ENCODE measurements around the gene CHD6. TPM values are rescaled to one million over a fixed set of nuclear protein-coding genes. Genes with fewer than 3 reads are reported as not detected.

CHD6 gene
- total RNA-seq, 1 experiment from 2014 or later = 51.1 TPM

DNA sequence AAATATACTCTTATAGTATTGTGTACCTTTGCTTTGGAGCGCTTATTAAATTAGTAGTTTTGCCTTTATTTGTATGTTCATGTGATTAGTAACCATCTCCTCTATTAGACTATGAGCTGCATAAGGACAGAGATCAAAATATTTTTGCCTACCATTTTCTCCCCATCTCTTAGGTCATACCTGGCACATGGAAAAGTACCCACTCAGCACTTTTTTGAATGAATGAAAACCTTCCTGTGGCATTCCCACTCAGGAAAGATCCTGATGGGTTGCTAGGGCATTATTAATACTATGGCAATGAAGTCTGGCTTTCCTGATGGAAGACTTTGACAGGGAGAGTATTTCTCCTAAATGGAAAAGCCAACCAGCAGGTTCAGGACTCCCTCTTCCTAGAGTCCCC is 20.3 kb upstream of the CHD6 start:
- POLR2A ChIA-PET (ENCODE audit: unreplicated experiment) = no interaction called here

DNA sequence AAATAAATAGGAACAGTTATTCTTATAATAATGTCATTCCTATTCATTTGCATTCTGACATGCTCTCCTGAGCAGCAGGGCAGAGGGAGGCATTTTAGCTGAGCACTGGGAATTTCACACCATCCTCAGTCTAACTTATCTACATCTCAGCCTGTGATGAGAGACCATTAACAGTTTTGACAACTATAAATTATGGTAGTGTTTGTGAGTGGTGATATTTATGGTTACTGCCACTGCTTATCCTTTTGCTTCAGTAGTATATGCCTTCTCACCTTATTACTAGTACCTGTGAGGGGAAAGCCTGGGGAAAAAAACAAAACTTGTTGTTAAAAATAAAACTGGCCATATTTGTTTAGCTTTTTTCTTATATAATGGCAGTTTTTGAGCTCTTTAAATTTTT is 17.0 kb upstream of the CHD6 start:
- Histone ChIP-seq H3K27ac (no peak overlapping the region), H3K79me2 (ENCODE audit: low read depth) (no peaks in the 10 kb centered on the region), H3K4me2 (no peak overlapping the region), H4K20me1 (ENCODE audit: insufficient read depth) (no peaks in the 10 kb centered on the region), H3K9me3 (ENCODE audit: insufficient read depth, low read depth) (no peaks in the 10 kb centered on the region), H3K9me2 (ENCODE audit: insufficient read depth) (no peaks in the 10 kb centered on the region), H3K4me3 (no peak overlapping the region), H3K36me3 (ENCODE audit: low read depth) (no peaks in the 10 kb centered on the region), H3F3A (ENCODE audit: insufficient read depth, low read depth) (no peaks in the 10 kb centered on the region), H2AFZ (no peak overlapping the region), H3K27me3 (ENCODE audit: insufficient read depth, low read depth) (peaks cover 44% of the 10 kb centered on the region), H3K4me1 (replicated peaks; ENCODE audit: insufficient read depth) (no peaks in the 10 kb centered on the region)
- ChIA-PET CTCF (no interaction called here), POLR2A (ENCODE audit: unreplicated experiment) (interaction anchor here (0.6 kb wide), 1 partner anchor 10 kb away, joined by 3 read pairs; no protein-coding TSS in a partner anchor)
- TF ChIP-seq EZH2 (IDR thresholded peaks at IDR 0.05; ENCODE audit: low read depth) = no peak
- TF ChIP-seq, protein P1, sequence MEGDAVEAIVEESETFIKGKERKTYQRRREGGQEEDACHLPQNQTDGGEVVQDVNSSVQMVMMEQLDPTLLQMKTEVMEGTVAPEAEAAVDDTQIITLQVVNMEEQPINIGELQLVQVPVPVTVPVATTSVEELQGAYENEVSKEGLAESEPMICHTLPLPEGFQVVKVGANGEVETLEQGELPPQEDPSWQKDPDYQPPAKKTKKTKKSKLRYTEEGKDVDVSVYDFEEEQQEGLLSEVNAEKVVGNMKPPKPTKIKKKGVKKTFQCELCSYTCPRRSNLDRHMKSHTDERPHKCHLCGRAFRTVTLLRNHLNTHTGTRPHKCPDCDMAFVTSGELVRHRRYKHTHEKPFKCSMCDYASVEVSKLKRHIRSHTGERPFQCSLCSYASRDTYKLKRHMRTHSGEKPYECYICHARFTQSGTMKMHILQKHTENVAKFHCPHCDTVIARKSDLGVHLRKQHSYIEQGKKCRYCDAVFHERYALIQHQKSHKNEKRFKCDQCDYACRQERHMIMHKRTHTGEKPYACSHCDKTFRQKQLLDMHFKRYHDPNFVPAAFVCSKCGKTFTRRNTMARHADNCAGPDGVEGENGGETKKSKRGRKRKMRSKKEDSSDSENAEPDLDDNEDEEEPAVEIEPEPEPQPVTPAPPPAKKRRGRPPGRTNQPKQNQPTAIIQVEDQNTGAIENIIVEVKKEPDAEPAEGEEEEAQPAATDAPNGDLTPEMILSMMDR (conservative IDR thresholded peaks at IDR 0.05) = no peak
- intact Hi-C loops (cut with micrococcal nuclease; ENCODE audit: unreplicated experiment) = no loop called here
- BruUV-seq (replicated peaks) = no TSS peak
- no peak for DNase-seq

More for the DNA sequence above, 20.3 kb upstream of the CHD6 start:
- DNase-seq = no peak
- no peak overlapping the region for H3K4me2 ChIP-seq
- no peaks in the 10 kb centered on the region for H3K36me3 ChIP-seq (ENCODE audit: low read depth)
- no peaks in the 10 kb centered on the region for H4K20me1 ChIP-seq (ENCODE audit: insufficient read depth)
- H2AFZ ChIP-seq = no peak overlapping the region
- no peak overlapping the region for H3K27ac ChIP-seq
- no peaks in the 10 kb centered on the region for H3K9me2 ChIP-seq (ENCODE audit: insufficient read depth)
- no peaks in the 10 kb centered on the region for H3F3A ChIP-seq (ENCODE audit: insufficient read depth, low read depth)
- no peaks in the 10 kb centered on the region for H3K79me2 ChIP-seq (ENCODE audit: low read depth)
- intact Hi-C loops (cut with micrococcal nuclease; ENCODE audit: unreplicated experiment) = no loop called here
- H3K27me3 ChIP-seq (ENCODE audit: insufficient read depth, low read depth) = peaks cover 44% of the 10 kb centered on the region
- H3K4me3 ChIP-seq = no peak overlapping the region
- BruUV-seq (replicated peaks) = no TSS peak
- CTCF ChIA-PET = no interaction called here
- H3K9me3 ChIP-seq (ENCODE audit: insufficient read depth, low read depth) = no peaks in the 10 kb centered on the region
- TF ChIP-seq EZH2 (IDR thresholded peaks at IDR 0.05; ENCODE audit: low read depth) = no peak
- TF ChIP-seq, protein P1 (conservative IDR thresholded peaks at IDR 0.05) = no peak
- H3K4me1 ChIP-seq (replicated peaks; ENCODE audit: insufficient read depth) = peaks cover 6% of the 10 kb centered on the region

DNA sequence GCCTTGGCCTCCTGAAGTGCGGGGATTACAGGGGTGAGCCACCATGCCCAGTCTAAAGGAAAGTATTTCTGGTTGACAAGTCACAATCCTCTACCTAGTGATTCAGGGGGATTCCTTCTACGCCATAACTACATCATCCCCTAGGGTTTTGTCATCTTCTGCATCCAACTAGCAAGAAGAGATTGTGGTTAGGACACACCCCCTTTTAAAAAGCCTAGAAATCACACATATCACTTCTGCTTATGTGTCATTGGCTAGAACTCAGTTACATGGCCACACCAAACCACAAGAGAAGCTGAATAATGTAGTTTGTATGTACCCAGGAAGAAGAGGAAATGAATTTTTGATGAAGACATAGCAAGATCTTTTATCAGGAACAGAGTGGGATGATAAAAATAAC is 14.7 kb upstream of the CHD6 start:
- intact Hi-C loops (cut with micrococcal nuclease; ENCODE audit: unreplicated experiment) = no loop called here

More for the DNA sequence above, 14.7 kb upstream of the CHD6 start:
- peaks cover 35% of the 10 kb centered on the region for H3K27me3 ChIP-seq (ENCODE audit: insufficient read depth, low read depth)
- no peaks in the 10 kb centered on the region for H3K9me3 ChIP-seq (ENCODE audit: insufficient read depth, low read depth)
- H3F3A ChIP-seq (ENCODE audit: insufficient read depth, low read depth) = no peaks in the 10 kb centered on the region
- H4K20me1 ChIP-seq (ENCODE audit: insufficient read depth) = no peaks in the 10 kb centered on the region
- no peaks in the 10 kb centered on the region for H3K9me2 ChIP-seq (ENCODE audit: insufficient read depth)
- no peak overlapping the region for H2AFZ ChIP-seq
- no peaks in the 10 kb centered on the region for H3K4me1 ChIP-seq (replicated peaks; ENCODE audit: insufficient read depth)
- no peak overlapping the region for H3K4me3 ChIP-seq
- no TSS peak for BruUV-seq (replicated peaks)
- TF ChIP-seq, protein P1 (conservative IDR thresholded peaks at IDR 0.05) = no peak
- TF ChIP-seq EZH2 (IDR thresholded peaks at IDR 0.05; ENCODE audit: low read depth) = no peak
- CTCF ChIA-PET = no interaction called here
- no peaks in the 10 kb centered on the region for H3K36me3 ChIP-seq (ENCODE audit: low read depth)
- POLR2A ChIA-PET (ENCODE audit: unreplicated experiment) = interaction anchor here (0.5 kb wide), 1 partner anchor 15 kb away, joined by 4 read pairs; the partner anchor contains the start of gene CHD6
- H3K79me2 ChIP-seq (ENCODE audit: low read depth) = no peaks in the 10 kb centered on the region
- DNase-seq = no peak
- no peak overlapping the region for H3K27ac ChIP-seq
- no peak overlapping the region for H3K4me2 ChIP-seq

Measured in PC-9 (cell line).